GM23338 (cell line): ENCODE measurements around the gene RGPD4.

ENCODE experiments used
- CREB1 ChIP-seq: fragments of 250-450 bp; sonication (Bioruptor Pico); IDR thresholded peaks from 2 replicates; pipeline ENCODE4 v1.5.0; 2020; ENCODE audit warnings: low read depth, mild to moderate bottlenecking, moderate library complexity
- EZH2 ChIP-seq: fragments of 200-600 bp; sonication (generic); IDR thresholded peaks from one replicate; pipeline ENCODE4 v1.8.0; 2017; ENCODE audit warnings: antibody characterized with exemption, mild to moderate bottlenecking, low read depth; ENCODE audit not compliant: unreplicated experiment
- EZH2phosphoT487 ChIP-seq: fragments of 200-600 bp; sonication (generic); IDR thresholded peaks from one replicate; pipeline ENCODE4 v1.8.1; 2018; ENCODE audit warnings: antibody characterized with exemption; ENCODE audit not compliant: unreplicated experiment
- JUNB ChIP-seq: IDR thresholded peaks from one replicate; pipeline ENCODE4 v1.6.1; 2016; ENCODE audit warnings: antibody characterized with exemption; ENCODE audit not compliant: unreplicated experiment
- NANOG ChIP-seq: IDR thresholded peaks from 2 replicates; pipeline ENCODE4 v1.6.1; 2016; ENCODE audit warnings: antibody characterized with exemption, borderline replicate concordance
- POLR2AphosphoS5 ChIP-seq: IDR thresholded peaks from 2 replicates; pipeline ENCODE4 v1.6.1; 2016; ENCODE audit warnings: antibody characterized with exemption, low read depth
- STAT1 ChIP-seq: IDR thresholded peaks from one replicate; pipeline ENCODE4 v1.6.1; 2016; ENCODE audit warnings: antibody characterized with exemption; ENCODE audit not compliant: unreplicated experiment
- ZNF114 ChIP-seq: fragments of 250-450 bp; sonication (Bioruptor Pico); IDR thresholded peaks from 2 replicates; pipeline ENCODE4 v1.5.0; 2020; ENCODE audit warnings: mild to moderate bottlenecking, moderate library complexity
- ZNF331 ChIP-seq: fragments of 250-450 bp; sonication (Bioruptor Pico); IDR thresholded peaks from 2 replicates; pipeline ENCODE4 v1.5.0; 2020; ENCODE audit warnings: low read depth, mild to moderate bottlenecking, moderate library complexity
- TF ChIP-seq, protein P1 (sequence below), 2 experiments: fragments of 200-600 bp in 1 of 2; sonication (generic) in 1 of 2; conservative IDR thresholded peaks; 2 replicates each; pipeline versions ENCODE4 v1.5.1 to v1.6.1; 2016 to 2017; ENCODE audit warnings: antibody characterized with exemption in 2 of 2, low read depth in 2 of 2, mild to moderate bottlenecking in 2 of 2, moderate library complexity in 1 of 2
- TF ChIP-seq, protein P2 (sequence below): IDR thresholded peaks from one replicate; pipeline ENCODE4 v1.6.1; 2018; ENCODE audit warnings: antibody characterized with exemption; ENCODE audit not compliant: unreplicated experiment
- TF ChIP-seq, protein P3 (sequence below): IDR thresholded peaks from 2 replicates; pipeline ENCODE4 v1.6.1; 2016; ENCODE audit warnings: antibody characterized with exemption
- TF ChIP-seq, protein P4 (sequence below): fragments of 250-450 bp; sonication (Bioruptor Pico); IDR thresholded peaks from 2 replicates; pipeline ENCODE4 v1.5.0; 2020; ENCODE audit warnings: mild to moderate bottlenecking, moderate library complexity

DNA sequence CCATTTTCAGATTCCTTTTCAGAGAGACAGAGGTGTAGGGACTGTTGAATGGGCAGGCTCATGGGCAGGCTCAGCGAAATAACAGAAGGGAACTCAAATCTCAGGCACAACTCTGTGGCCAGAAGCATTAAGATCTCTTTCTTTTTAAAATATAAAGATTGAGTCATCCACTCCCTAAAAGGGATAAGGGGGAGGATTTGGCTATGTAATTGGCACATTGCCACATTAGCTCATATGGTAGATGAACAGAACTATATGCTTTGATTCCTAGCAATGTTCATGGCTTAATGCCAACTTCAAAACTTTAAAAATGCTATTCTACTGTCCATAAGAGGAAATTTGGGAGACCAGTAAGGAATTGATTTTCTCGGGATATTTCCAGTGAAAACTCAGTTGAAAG is 105.8 kb downstream of the RGPD4 start:
- TF ChIP-seq EZH2 (no peak), POLR2AphosphoS5 (no peak), ZNF114 (CRISPR knock-in tag) (no peak), JUNB (no peak), EZH2phosphoT487 (no peak), CREB1 (CRISPR knock-in tag) (no peak), ZNF331 (CRISPR knock-in tag) (no peak), STAT1 (no peak), NANOG (no peak)
- TF ChIP-seq, protein P1, sequence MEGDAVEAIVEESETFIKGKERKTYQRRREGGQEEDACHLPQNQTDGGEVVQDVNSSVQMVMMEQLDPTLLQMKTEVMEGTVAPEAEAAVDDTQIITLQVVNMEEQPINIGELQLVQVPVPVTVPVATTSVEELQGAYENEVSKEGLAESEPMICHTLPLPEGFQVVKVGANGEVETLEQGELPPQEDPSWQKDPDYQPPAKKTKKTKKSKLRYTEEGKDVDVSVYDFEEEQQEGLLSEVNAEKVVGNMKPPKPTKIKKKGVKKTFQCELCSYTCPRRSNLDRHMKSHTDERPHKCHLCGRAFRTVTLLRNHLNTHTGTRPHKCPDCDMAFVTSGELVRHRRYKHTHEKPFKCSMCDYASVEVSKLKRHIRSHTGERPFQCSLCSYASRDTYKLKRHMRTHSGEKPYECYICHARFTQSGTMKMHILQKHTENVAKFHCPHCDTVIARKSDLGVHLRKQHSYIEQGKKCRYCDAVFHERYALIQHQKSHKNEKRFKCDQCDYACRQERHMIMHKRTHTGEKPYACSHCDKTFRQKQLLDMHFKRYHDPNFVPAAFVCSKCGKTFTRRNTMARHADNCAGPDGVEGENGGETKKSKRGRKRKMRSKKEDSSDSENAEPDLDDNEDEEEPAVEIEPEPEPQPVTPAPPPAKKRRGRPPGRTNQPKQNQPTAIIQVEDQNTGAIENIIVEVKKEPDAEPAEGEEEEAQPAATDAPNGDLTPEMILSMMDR (conservative IDR thresholded peaks at IDR 0.05; ENCODE audit: low read depth in 2 of 2): no peak
- TF ChIP-seq, protein P2, sequence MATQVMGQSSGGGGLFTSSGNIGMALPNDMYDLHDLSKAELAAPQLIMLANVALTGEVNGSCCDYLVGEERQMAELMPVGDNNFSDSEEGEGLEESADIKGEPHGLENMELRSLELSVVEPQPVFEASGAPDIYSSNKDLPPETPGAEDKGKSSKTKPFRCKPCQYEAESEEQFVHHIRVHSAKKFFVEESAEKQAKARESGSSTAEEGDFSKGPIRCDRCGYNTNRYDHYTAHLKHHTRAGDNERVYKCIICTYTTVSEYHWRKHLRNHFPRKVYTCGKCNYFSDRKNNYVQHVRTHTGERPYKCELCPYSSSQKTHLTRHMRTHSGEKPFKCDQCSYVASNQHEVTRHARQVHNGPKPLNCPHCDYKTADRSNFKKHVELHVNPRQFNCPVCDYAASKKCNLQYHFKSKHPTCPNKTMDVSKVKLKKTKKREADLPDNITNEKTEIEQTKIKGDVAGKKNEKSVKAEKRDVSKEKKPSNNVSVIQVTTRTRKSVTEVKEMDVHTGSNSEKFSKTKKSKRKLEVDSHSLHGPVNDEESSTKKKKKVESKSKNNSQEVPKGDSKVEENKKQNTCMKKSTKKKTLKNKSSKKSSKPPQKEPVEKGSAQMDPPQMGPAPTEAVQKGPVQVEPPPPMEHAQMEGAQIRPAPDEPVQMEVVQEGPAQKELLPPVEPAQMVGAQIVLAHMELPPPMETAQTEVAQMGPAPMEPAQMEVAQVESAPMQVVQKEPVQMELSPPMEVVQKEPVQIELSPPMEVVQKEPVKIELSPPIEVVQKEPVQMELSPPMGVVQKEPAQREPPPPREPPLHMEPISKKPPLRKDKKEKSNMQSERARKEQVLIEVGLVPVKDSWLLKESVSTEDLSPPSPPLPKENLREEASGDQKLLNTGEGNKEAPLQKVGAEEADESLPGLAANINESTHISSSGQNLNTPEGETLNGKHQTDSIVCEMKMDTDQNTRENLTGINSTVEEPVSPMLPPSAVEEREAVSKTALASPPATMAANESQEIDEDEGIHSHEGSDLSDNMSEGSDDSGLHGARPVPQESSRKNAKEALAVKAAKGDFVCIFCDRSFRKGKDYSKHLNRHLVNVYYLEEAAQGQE: no peak
- TF ChIP-seq, protein P3, sequence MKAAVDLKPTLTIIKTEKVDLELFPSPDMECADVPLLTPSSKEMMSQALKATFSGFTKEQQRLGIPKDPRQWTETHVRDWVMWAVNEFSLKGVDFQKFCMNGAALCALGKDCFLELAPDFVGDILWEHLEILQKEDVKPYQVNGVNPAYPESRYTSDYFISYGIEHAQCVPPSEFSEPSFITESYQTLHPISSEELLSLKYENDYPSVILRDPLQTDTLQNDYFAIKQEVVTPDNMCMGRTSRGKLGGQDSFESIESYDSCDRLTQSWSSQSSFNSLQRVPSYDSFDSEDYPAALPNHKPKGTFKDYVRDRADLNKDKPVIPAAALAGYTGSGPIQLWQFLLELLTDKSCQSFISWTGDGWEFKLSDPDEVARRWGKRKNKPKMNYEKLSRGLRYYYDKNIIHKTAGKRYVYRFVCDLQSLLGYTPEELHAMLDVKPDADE: no peak
- TF ChIP-seq, protein P4, sequence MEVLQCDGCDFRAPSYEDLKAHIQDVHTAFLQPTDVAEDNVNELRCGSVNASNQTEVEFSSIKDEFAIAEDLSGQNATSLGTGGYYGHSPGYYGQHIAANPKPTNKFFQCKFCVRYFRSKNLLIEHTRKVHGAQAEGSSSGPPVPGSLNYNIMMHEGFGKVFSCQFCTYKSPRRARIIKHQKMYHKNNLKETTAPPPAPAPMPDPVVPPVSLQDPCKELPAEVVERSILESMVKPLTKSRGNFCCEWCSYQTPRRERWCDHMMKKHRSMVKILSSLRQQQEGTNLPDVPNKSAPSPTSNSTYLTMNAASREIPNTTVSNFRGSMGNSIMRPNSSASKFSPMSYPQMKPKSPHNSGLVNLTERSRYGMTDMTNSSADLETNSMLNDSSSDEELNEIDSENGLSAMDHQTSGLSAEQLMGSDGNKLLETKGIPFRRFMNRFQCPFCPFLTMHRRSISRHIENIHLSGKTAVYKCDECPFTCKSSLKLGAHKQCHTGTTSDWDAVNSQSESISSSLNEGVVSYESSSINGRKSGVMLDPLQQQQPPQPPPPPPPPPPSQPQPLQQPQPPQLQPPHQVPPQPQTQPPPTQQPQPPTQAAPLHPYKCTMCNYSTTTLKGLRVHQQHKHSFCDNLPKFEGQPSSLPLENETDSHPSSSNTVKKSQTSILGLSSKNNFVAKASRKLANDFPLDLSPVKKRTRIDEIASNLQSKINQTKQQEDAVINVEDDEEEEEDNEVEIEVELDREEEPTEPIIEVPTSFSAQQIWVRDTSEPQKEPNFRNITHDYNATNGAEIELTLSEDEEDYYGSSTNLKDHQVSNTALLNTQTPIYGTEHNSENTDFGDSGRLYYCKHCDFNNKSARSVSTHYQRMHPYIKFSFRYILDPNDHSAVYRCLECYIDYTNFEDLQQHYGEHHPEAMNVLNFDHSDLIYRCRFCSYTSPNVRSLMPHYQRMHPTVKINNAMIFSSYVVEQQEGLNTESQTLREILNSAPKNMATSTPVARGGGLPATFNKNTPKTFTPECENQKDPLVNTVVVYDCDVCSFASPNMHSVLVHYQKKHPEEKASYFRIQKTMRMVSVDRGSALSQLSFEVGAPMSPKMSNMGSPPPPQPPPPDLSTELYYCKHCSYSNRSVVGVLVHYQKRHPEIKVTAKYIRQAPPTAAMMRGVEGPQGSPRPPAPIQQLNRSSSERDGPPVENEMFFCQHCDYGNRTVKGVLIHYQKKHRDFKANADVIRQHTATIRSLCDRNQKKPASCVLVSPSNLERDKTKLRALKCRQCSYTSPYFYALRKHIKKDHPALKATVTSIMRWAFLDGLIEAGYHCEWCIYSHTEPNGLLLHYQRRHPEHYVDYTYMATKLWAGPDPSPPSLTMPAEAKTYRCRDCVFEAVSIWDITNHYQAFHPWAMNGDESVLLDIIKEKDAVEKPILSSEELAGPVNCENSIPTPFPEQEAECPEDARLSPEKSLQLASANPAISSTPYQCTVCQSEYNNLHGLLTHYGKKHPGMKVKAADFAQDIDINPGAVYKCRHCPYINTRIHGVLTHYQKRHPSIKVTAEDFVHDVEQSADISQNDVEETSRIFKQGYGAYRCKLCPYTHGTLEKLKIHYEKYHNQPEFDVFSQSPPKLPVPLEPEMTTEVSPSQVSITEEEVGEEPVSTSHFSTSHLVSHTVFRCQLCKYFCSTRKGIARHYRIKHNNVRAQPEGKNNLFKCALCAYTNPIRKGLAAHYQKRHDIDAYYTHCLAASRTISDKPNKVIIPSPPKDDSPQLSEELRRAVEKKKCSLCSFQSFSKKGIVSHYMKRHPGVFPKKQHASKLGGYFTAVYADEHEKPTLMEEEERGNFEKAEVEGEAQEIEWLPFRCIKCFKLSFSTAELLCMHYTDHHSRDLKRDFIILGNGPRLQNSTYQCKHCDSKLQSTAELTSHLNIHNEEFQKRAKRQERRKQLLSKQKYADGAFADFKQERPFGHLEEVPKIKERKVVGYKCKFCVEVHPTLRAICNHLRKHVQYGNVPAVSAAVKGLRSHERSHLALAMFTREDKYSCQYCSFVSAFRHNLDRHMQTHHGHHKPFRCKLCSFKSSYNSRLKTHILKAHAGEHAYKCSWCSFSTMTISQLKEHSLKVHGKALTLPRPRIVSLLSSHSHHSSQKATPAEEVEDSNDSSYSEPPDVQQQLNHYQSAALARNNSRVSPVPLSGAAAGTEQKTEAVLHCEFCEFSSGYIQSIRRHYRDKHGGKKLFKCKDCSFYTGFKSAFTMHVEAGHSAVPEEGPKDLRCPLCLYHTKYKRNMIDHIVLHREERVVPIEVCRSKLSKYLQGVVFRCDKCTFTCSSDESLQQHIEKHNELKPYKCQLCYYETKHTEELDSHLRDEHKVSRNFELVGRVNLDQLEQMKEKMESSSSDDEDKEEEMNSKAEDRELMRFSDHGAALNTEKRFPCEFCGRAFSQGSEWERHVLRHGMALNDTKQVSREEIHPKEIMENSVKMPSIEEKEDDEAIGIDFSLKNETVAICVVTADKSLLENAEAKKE (CRISPR knock-in tag): no peak
